Measurements from ENCODE around the gene TOM1L2.
A peak's percentile ranks its signal among the peaks of the same experiment; 100 is the strongest.

Gene TOM1L2

DNA sequence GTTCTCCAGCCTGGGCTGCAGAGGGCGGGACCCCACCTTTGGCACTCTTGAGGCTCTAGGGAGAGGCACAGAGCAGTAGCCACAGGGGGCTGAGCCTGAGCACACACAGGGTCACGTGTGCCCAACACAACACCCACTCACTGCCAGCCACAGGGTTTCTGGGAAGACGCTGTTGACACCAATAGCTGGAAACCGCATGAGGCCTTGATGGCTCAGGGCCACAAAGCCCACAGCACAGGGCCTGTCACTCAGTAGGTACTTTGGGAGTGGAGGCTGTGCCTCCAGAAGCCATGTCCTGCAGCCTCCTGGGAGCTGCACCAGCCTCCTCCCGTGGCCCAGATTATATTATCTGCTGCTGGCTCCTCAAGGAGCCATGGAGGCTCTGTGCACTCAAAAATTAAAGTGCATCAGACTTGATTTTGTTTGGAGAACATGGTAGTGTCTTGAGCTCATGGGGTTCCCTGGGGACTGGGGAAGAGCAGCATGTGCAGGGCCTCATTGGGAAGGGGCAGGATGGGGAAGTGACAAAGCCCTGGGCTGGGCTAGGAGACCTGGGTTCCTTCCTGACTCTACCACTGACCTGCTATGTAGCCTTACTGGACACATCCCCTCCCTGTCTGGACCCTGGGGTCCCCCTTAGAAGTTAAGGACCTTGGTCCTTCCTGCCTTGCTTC lies 122.9 kb downstream of the TOM1L2 start:
- peak; percentile 77 for DNase-seq (ENCODE audit: low read depth)

DNA sequence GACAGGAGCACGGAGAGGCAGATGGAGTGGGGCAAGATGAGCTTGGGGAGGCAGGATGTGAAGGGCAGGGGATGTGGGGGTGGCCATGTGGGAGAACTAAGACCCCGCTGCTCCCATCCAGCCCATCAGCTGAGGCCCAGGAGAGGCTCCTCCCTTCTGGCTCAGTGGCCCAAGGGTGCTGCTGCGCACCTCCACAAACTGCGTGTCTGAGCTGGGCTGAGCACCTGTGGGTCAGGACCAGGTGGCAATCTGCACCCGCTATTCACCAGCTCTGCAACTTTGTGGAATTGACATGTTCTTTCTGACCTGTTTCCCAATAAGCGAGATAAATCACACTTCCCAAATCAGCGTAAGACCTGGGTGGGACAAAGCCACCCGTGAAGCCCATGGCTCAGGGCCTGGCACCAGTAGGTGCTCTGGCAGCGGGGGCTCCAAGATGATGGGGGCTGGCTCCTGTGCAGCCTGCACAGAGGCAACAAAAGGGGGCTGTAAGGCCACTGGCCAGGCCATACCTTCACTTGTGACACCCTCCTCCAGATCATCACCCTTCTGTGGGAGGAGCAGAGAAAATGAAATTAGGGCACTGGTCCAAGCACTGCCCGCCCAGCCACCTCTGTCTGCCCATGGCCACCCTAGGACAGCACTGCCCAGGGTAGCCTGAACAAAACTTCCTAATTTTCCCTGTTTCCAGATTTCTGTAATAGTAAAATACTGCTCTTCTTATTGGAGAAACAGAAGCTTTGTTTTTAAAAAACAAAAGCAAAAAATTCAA lies 123.7 kb downstream of the TOM1L2 start:
- DNase-seq (ENCODE audit: low read depth), result no peak

DNA sequence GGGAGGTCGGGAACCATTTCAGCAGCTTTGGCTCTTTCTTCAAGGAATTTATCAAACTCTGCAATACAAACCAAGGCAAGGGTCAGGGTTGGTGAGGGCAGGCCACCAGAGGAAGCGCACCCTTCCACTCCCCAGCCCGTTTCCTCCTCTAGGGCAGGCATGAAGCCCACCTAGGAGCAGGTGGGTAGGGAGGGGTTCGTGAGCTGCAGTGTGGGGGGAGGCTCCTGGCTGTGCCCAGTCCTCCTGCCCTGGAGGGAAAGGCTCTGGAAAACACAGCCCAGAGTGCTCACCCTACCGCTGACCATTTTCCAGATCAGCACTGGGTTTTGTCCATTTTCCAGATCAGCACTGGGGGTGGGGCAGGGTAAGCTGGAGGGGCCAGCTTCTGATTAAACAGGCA lies 124.5 kb downstream of the TOM1L2 start:
- no peak for DNase-seq (ENCODE audit: low read depth)

- DNase-seq (ENCODE audit: low read depth), result no peak
Observed at GRCh38 chr17:17847118-17847689, 125.0 kb downstream of the TOM1L2 start.

GRCh38 chr17:17846645-17847044 lies 125.6 kb downstream of the TOM1L2 start:
- DNase-seq (ENCODE audit: low read depth), result no peak

DNA sequence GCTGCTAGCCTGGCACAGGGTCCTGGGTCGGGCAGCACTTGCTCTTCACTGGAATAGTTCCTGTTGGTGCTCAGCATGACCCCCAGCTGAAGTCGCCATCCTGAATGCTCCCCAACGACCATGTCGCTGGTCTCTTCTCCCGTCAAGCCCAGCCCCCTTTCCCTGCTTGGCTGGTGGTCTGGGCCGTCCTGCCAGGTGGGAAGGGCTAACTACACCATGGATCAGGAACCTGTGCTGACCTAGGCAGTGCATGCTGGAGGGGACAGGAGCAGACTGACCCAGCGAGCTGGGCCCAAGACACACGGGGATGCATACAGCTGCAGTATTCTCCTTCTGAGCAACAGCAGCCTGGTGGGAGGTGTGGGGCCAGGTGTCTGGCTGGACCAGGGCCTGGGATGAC lies 126.2 kb downstream of the TOM1L2 start:
- no peak for DNase-seq (ENCODE audit: low read depth)

DNA sequence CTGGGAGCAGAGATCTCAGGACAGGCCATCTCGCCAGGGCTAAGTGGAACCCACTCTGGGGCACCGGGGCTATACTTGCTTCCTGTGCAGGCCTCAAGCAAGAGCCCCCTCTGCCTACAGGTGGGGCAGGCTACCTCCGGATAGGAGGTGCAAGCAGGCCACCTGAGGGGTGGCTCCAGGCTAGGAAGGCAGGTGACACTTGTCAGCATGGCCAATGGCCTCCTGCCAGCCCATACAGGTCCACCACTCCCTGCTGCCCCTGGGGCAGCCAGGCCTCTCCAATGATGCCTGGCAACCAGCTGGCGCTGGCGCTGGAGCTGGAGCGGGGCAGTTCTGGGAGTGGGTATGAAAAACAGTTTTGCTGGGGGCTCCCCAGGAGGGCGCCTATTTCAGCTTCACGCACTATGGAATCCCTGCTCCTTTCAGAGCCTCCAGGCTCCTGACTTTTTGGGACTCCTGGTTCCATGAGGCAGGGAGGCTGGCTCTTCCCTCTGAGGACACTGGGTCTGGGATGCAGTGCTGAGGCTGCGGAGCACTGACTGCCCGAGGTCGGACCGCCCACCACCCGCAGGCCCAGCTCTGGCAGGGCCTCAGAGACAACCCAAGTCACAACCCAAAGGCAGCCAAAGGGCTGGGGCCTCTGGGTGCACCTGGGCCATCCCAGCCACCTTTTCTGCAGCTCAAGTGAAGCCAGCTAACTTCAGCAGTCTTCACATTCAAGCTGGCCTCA lies 127.0 kb downstream of the TOM1L2 start:
- no peak for DNase-seq (ENCODE audit: low read depth)

DNA sequence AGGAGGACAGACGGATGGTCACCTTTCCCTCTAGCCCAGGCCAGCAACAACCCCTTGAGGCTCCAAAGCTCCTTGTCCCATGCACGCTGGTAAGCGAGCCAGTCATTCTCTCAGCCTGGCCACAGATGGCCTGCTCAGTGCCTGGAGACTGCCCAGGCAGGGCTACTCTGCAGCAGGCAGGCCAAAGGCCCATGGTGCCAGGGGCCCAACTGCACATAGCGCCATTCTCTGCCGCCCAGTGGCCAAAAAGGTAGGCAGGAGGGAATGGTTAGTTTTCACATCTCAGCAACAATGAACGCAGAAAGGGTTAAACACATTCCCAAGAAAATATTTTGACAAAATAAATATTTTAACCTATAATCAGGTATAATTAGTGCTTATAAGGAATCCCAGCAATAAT lies 127.7 kb downstream of the TOM1L2 start:
- no peak for DNase-seq (ENCODE audit: low read depth)

- DNase-seq (ENCODE audit: low read depth), result no peak
Observed at GRCh38 chr17:17844079-17844478, 128.1 kb downstream of the TOM1L2 start.

- DNase-seq (ENCODE audit: low read depth), result no peak
Observed at GRCh38 chr17:17843096-17843495, 129.1 kb downstream of the TOM1L2 start.

- no peak for DNase-seq (ENCODE audit: low read depth)
Observed at GRCh38 chr17:17842111-17842876, 129.9 kb downstream of the TOM1L2 start.

- DNase-seq (ENCODE audit: low read depth), result no peak
Observed at GRCh38 chr17:17841601-17842025, 130.6 kb downstream of the TOM1L2 start.

- no peak for DNase-seq (ENCODE audit: low read depth)
Observed at GRCh38 chr17:17840751-17841591, 131.2 kb downstream of the TOM1L2 start.

- DNase-seq (ENCODE audit: low read depth), result peak; percentile 73
Observed at GRCh38 chr17:17839791-17840707, 132.2 kb downstream of the TOM1L2 start.

DNA sequence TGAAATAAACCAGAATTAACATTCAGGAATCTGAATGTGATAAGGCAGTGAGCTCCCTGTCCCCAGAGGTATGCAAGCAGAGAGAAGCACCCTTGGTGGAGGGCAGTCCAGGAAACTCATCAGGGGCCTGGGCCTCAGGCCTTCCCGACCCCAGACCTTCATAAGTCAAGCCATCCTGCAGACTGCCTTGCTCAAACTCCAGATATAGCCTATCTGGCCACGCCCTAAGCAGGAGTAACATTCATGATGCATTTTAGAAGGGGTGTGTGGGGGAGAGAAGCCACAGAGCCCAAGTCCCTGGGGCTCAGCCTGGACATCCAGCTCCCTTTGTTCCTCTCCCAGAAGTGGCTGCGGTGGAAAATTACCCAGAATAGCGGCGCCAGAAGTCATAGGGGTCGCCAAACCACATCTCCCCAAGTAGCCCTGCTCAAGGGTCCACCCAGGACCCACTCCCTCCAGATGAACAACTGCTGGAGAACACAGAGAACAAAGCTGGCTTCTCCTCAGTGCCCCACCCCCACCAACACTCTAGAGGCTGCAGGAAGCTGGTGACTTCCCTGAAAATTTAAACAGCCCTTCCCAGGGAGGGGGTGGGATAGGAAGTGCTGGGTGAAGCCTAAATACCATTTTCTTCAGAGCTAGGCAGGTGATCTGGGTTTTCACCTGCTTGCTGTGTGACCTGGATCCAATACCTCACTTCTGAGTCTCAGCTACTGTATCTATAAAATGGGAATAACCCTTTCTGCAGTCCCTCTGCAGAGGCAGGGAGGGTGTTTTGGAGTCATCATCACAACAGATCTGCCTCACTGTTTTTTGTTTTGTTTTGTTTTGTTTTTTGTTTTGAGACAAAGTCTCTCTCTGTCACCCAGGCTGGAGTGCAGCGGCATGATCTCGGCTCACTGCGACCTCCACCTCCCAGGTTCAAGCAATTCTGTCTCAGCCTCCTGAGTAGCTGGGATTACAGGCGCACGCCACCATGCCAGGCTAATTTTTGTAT lies 133.9 kb downstream of the TOM1L2 start:
- no peak for DNase-seq (ENCODE audit: low read depth)

DNA sequence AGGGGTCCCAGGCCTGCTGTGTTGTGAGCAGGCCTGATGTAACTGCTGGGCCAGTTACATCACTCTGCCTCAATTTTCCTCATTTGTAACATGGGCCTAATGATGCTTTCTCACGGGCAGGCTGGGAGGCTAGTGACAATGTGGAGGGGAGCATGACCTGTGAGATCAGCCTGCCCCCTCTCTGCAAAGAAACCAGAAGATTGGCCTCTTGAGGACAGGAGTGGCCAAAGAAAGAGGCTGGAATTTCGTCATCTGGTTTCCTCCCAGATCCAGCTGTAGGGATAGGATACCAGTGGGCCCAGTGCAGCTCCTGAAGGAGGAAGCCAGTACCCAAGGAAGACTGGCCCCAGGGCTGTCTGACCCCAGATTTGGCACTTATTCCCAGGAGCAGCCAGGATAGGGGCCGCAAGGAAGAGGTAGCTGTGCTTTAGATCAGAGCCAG lies 134.8 kb downstream of the TOM1L2 start:
- DNase-seq (ENCODE audit: low read depth), result no peak

GRCh38 chr17:17836818-17837379 lies 135.3 kb downstream of the TOM1L2 start, which contains the start of gene SREBF1:
Gene SREBF1, minus strand, starts transcription at chr17:17836986. Its CDS starts 169 bp downstream, at chr17:17836817.
- DNase-seq (ENCODE audit: low read depth), result peak; percentile 51

DNA sequence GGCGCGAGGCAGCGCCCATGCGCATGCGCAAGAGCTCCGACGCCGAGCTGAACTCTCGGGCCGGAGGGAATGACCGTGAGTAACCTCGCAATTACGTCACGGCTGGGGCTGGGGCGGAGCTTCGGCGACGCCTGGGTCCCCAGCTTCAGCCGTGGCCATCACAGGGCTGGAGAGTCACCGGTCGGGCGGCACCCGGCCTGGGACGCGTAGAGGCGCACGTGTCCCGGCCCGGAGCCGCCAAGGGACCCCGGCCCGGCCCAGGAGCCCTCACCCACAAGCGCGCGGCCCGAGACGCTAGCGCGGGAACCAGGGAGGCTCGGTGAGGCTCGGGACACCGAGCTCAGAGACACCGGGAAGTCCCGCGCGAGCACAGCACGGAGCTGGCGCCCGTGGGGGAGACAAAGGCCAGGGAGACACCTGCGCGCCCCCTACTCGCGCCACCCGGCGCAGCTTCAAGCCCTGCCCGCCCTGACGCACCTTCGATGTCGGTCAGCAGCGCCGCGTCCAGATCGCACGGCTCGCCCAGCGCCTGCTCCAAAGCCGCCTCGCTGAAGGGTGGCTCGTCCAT lies 135.9 kb downstream of the TOM1L2 start:
- DNase-seq (ENCODE audit: low read depth), result peak; percentile 94

Data from stimulated activated CD8-positive, alpha-beta memory T cell treated with anti-CD3 and anti-CD28 coated beads, Interleukin-4, amount 100 ng/mL, for 24 hours (primary cell).